NCI-H82 treated with DMSO at 0.1 percent for 48 hours (cell line): ENCODE measurements around the gene CEPT1.
"Not testable (repeated sequence)": the region's sequence is repeated elsewhere in the genome, so short reads cannot be mapped to it uniquely, and the experiment has no call there.

Source experiments
- DNase-seq: peaks from one replicate; lab custom pipeline; 2025; ENCODE audit not compliant: unreplicated experiment; lab: John Stamatoyannopoulos, UW

Gene CEPT1

DNA sequence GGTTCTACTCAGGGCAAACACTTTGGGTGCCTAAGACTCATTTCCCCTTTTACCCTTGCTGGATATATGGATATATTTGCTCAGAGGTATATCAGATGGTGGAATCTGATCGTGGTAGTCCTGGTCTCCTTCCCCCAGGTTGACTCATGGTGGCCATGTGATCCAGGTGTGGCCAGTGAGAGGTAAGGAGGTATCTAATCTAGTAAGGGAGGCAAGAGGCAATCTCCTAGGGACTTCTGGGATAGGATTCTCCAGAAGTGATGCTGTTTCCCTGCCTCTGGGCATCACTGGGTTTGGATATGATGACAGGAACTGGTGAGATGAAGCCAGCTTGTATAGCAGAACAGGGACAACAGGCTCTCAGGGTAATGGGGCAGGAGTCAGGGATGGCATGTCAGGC lies 68.9 kb downstream of the CEPT1 start:
- no peak for DNase-seq

- DNase-seq: no peak
Observed at GRCh38 chr1:111209622-111210021, 69.6 kb downstream of the CEPT1 start.

- DNase-seq: no peak
Observed at GRCh38 chr1:111211921-111212320, 71.9 kb downstream of the CEPT1 start.

DNA sequence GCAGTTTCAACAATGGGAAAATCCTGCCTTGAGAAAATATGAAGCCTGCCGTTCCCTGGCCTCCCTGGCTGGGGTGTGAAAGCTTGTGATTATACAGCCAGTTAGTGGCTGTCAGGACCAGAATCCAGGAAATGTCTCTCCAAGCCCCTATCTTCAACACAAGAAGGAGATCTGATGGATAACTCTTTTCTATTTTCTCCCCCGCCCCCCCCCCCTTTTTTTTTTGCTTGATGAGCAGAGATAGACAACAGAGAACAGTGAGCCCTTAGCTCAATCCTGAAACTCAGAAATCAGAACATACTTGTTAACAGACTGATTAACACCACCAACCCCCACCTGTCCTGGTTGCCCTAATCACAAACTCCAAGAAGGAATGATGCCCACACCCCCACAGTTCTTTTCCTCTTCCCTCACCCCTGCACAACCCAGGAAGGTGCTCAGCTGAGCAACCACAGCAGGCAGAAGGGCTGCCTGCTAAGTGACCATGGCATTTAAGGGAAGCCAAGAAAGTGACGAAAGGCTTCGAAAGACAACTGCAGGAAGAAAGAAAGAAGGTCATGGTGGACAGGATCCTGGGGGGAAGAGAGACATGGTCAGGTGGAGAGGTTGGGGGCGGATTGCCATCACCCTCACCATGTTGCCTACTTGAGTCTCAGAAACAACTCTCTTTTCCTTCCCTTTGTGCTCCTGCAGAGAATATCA lies 72.8 kb downstream of the CEPT1 start:
- no peak for DNase-seq

GRCh38 chr1:111213412-111213811 lies 73.4 kb downstream of the CEPT1 start:
- DNase-seq: no peak

DNA sequence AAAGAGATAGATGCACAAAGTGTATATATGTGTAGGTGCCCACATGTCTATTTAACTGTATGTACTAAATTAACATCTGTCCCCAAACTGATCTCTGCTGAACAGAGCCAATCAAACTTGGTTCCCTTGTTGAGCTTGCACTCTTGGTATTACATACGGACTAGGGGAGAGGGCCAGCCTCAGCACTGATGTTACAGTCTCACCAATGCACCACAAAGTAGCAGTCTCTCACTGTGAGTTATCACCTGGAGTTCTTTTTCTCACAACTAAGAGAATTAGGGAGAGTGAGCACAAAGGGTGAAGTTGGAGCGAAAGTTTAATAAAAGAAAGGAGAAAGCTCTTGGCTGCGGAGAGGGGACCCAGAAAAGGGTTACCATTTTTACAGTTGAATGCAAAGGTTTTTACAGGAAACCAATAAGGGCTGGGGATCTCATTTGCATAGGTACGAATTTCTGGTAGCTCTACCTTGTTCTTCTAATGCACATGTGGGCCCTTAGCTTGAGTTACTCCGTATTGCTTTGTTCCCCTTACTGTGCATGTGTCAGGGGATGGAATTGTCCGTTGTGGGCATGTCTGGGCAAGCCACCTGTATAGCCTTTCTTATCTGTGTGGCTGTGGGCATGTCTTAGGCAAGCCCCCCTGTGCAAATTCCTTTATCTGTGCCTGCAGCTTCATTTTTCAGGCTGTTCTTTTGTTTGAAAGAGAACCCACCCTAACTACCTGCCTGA lies 74.2 kb downstream of the CEPT1 start:
- no peak for DNase-seq

DNA sequence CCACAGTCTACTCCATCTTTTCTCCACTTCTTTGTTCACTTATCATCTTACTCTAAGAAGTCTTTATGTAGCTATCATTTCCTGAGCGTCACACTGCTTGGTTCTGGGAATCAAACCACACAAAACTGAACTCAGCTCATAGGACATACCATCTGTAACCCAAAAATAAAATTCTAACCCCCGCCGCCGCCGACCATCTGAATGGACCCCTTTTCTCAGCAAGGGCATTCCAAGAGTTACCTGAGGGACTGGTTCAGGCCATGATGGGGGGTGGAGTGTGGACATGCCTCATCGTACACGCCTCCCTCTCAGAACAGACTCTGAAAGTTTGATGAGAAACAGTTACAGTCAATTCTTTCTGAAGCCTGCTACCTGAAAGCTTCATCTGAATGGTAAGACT lies 74.9 kb downstream of the CEPT1 start:
- no peak for DNase-seq

DNA sequence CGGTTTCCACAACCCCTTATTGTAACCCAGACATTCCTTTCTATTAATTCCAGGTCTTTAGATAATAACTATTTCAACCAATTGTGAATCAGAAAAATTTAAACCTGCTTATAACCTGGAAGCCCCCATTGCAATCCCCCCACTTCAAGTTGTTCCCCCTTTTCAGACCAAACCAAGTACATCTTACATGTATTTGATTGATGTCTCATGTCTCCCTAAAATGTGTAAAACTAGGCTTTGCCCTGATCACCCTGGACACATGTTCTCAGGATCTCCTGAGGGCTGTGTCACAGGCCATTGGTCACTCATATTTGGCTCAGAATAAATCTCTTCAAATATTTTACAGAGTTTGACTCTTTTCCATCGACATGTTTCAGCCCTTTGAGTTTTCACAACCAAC lies 75.3 kb downstream of the CEPT1 start:
- not testable (repeated sequence) for DNase-seq

GRCh38 chr1:111216751-111217150 lies 76.7 kb downstream of the CEPT1 start:
- DNase-seq: no peak

DNA sequence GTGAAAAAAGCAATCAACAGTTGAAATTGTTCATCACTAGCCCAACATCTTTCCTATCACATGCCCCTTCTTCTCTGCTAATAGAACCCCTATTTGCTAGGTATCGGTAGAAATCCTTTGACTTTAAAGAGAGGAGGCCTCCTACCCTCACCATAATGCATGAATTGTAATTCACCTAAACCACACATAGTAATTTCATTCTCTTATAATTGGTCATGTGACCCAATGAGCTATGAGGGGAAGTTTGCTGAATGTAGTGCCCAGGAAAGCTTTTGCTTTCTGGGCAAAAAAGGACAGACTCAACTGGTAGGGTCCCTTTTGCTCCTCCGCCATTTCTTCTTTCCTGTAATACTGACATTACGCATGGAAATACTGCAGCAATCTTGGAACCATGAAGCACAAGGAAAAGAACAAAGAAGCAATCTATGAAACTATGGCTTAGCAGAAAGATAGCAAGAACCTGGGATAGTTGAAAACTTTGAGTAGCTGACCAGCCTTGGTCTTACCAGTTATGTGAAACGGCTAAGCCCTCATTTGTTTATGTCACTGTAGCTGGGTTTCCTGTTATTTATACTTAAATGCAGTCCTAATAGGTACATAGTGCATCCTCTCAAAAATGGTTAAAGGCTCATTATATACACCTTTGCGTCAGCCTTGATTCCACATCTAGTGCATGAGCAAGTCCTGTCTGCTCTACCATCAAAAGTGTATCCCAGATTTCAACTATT lies 77.3 kb downstream of the CEPT1 start:
- no peak for DNase-seq

GRCh38 chr1:111218701-111219556 lies 78.9 kb downstream of the CEPT1 start:
- DNase-seq: no peak

- no peak for DNase-seq
Observed at GRCh38 chr1:111219557-111220286, 79.7 kb downstream of the CEPT1 start.

DNA sequence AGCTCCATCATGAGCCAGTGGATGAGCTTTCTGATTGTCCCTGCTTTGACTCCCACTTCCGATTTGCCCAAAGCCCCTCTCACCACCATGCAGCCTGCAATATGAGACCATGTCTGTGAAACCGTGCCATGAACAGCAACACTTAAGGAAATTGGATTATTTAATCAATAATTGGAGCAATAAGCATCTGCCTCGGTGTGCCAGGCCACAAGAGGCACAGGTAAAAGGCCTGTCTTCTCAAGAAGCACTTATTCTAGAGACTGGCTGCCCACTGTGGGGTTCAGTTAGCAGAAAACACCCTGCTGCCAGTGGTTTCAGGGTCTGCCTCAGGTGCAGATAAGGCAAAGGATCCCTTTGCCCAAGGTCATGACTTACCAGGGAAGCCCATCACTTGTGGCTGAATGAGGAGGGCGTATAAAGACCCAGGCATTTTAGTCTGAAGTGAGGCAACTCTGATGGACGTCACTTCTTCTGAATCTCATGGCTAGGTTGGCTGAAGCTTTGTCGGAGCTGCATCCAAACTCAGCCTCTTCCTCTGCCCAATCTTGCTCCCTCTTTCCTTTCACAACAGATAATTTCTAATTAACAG lies 80.4 kb downstream of the CEPT1 start:
- peak; percentile 16 for DNase-seq

GRCh38 chr1:111221276-111221632 lies 81.2 kb downstream of the CEPT1 start:
- DNase-seq: peak; percentile 98

GRCh38 chr1:111221633-111222291 lies 81.7 kb downstream of the CEPT1 start:
- no peak for DNase-seq

GRCh38 chr1:111222308-111223125 lies 82.5 kb downstream of the CEPT1 start:
- peak; percentile 34 for DNase-seq

DNA sequence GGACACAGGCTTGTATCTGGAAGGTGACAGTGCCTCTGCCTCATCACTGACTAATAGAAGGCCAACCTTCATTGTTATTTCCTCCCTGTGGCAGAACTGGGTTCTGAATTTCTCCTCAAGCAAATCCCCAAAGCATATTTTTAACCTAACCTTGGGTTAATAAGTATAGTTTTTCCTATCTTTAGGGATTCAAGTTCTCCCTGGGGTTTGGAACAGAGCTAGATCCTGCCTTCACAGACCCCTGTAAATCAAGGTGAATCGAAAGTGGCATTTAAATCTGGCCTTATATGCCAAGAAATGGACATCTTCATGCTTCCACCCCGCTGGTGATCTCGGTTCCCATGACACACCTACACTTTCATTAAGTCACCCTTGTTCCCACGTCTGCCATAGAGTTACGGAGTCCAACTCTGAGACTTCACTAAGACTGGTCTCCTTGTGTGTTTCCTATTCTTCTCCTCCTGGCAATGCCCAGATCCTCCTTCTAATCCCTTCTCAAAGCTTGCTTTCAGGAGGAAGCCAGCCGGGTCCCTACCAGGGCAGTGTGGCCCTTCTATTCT lies 83.2 kb downstream of the CEPT1 start:
- DNase-seq: no peak

DNA sequence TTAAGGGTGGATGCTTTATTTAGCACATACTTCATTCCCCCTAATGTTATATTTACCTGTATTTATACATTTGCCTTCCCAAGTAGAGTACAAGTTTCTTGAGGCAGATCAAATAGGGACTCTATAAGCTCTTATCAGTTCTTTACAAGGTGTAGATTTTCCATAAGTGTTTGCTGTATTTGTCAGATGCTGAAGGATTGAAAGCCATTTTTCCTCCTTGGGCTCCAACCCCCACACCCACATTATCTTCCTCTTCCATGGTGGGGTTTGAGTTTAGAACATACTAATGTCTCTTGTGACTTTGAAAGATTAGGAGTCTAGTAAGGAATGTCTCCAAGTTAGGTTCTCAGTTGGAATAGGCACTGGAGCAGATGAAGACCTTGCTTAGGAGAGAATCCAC lies 85.1 kb downstream of the CEPT1 start:
- DNase-seq: no peak
